Neutrophil (primary cell): ENCODE results near the gene SMURF2.

Experiments
- H3K27ac ChIP-seq: fragments of 200-600 bp; sonication (generic); 2 replicates; pipeline ENCODE4 v1.5.1; 2016; ENCODE audit warnings: mild to moderate bottlenecking, moderate library complexity
- H3K27me3 ChIP-seq: fragments of 200-600 bp; sonication (generic); 2 replicates; pipeline ENCODE4 v1.6.0; 2016; ENCODE audit warnings: mild to moderate bottlenecking
- H3K36me3 ChIP-seq: fragments of 200-600 bp; sonication (generic); 2 replicates; pipeline ENCODE4 v1.5.1; 2017
- H3K4me1 ChIP-seq, 2 experiments: fragments of 200-600 bp in 1 of 2; sonication (generic) in 1 of 2; 1 replicate in 1 of 2; 2 replicates in 1 of 2; pipeline versions ENCODE4 v1.5.1 to v1.6.1; 2013 to 2016; ENCODE audit warnings: low read depth in 1 of 2, low read length in 1 of 2, mild to moderate bottlenecking in 1 of 2, moderate library complexity in 1 of 2; ENCODE audit not compliant: control insufficient read depth in 1 of 2, insufficient read depth in 1 of 2
- H3K4me3 ChIP-seq, 2 experiments: fragments of 200-600 bp in 1 of 2; sonication (generic) in 1 of 2; 1 replicate in 1 of 2; 2 replicates in 1 of 2; pipeline ENCODE4 v1.5.1; 2013 to 2016; ENCODE audit warnings: low read depth in 1 of 2, low read length in 1 of 2, mild to moderate bottlenecking in 1 of 2, moderate library complexity in 1 of 2
- H3K9me3 ChIP-seq: fragments of 200-600 bp; sonication (generic); 2 replicates; pipeline ENCODE4 v1.5.1; 2016
- TF ChIP-seq, protein P1 (sequence below): fragments of 200-600 bp; sonication (generic); IDR thresholded peaks from 2 replicates; pipeline ENCODE4 v1.5.1; 2016; ENCODE audit warnings: antibody characterized with exemption

The SMURF2 gene

GRCh38 chr17:64639516-64639915 lies 22.6 kb downstream of the SMURF2 start:
- Histone ChIP-seq H3K27ac (no peak overlapping the region), H3K27me3 (no peaks in the 10 kb centered on the region), H3K4me3 (no peak overlapping the region), H3K36me3 (no peaks in the 10 kb centered on the region), H3K4me1 (peaks cover 14 to 16% of the 10 kb centered on the region in 2 experiments), H3K9me3 (no peaks in the 10 kb centered on the region)
- TF ChIP-seq, protein P1, sequence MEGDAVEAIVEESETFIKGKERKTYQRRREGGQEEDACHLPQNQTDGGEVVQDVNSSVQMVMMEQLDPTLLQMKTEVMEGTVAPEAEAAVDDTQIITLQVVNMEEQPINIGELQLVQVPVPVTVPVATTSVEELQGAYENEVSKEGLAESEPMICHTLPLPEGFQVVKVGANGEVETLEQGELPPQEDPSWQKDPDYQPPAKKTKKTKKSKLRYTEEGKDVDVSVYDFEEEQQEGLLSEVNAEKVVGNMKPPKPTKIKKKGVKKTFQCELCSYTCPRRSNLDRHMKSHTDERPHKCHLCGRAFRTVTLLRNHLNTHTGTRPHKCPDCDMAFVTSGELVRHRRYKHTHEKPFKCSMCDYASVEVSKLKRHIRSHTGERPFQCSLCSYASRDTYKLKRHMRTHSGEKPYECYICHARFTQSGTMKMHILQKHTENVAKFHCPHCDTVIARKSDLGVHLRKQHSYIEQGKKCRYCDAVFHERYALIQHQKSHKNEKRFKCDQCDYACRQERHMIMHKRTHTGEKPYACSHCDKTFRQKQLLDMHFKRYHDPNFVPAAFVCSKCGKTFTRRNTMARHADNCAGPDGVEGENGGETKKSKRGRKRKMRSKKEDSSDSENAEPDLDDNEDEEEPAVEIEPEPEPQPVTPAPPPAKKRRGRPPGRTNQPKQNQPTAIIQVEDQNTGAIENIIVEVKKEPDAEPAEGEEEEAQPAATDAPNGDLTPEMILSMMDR, result no peak

DNA sequence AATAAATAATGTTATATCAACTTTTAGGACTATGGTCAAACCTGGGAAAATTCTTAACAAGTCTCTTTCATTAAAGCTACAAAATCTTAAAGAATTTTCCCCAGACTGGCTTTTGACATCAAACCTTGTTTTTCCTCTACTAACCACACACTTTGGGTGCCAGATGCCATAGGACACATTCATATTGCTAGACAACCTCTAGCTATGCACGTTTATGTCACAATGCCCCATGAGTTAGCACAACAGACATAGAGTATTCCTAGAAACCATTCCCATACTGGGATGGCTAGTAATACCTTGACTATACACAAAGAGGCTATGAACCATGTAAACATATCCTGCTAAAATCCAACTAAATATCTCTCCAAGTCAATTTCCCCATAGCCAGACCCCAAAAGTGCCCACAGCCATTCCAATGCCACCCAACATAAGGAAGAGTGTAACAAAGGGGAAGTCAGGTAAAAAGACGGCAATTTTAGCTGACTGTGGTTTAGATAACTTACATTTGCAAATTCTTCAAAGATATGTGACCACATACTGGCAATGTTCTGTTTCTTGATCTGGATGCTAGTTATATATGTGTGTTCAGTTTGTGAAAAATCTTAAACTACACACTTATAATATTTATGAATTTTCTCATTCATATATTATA lies 23.4 kb downstream of the SMURF2 start:
- TF ChIP-seq, protein P1, result no peak
- Histone ChIP-seq H3K9me3 (no peaks in the 10 kb centered on the region), H3K36me3 (no peaks in the 10 kb centered on the region), H3K27ac (peak overlapping the region; percentile 66), H3K27me3 (no peaks in the 10 kb centered on the region), H3K4me1 (peaks cover 14 to 16% of the 10 kb centered on the region in 2 experiments), H3K4me3 (no peak overlapping the region)

GRCh38 chr17:64635647-64636305 lies 26.3 kb downstream of the SMURF2 start:
- H3K4me1 ChIP-seq, result peaks cover 22 to 36% of the 10 kb centered on the region in 2 experiments
- no peak overlapping the region for H3K27ac ChIP-seq
- TF ChIP-seq, protein P1, result no peak
- no peak overlapping the region for H3K4me3 ChIP-seq
- H3K9me3 ChIP-seq, result no peaks in the 10 kb centered on the region
- H3K27me3 ChIP-seq, result no peaks in the 10 kb centered on the region
- H3K36me3 ChIP-seq, result no peaks in the 10 kb centered on the region

- no peaks in the 10 kb centered on the region for H3K36me3 ChIP-seq
- H3K9me3 ChIP-seq, result no peaks in the 10 kb centered on the region
- TF ChIP-seq, protein P1, result no peak
- H3K27me3 ChIP-seq, result no peaks in the 10 kb centered on the region
- H3K4me3 ChIP-seq, result no peak overlapping the region
- peaks cover 34 to 45% of the 10 kb centered on the region in 2 experiments for H3K4me1 ChIP-seq
- H3K27ac ChIP-seq, result no peak overlapping the region
These were observed 27.9 kb downstream of the SMURF2 start for GRCh38 chr17:64634218-64634617.

DNA sequence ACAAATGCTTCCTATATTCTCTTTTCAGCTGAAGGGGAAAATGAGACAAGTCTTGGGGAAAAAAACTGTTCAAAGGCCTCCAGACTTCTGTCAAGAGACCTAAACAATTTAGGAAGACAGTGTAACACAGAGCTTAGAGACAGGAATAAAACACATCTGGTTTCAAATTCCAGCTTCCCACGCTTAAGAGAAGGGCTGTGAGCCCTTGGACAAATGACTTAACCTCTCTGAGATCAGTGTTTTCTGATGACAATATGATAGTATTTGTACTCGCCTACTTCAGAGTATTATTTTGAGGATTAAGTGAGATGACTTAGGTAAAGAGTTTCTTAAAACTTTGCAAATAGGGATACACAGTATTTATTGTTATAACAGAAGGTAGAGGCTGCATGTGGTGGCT lies 29.5 kb downstream of the SMURF2 start:
- H3K36me3 ChIP-seq, result no peaks in the 10 kb centered on the region
- no peak overlapping the region for H3K4me3 ChIP-seq
- no peaks in the 10 kb centered on the region for H3K9me3 ChIP-seq
- H3K27me3 ChIP-seq, result no peaks in the 10 kb centered on the region
- TF ChIP-seq, protein P1, result no peak
- H3K4me1 ChIP-seq, result peaks cover 30 to 51% of the 10 kb centered on the region in 2 experiments
- H3K27ac ChIP-seq, result peak overlapping the region; percentile 53
